Lower leg skin (tissue), 4 donors: Measurements from ENCODE around the gene RIMS1. TPM values are rescaled to one million over a fixed set of nuclear protein-coding genes. Genes with fewer than 3 reads are reported as not detected.

ENCODE experiments used
- DNase-seq, 2 donors: peaks; one replicate each; pipeline ENCODE4 v3.0.0-alpha.2; 2019; ENCODE audit warnings: low spot score in 2 of 2
- H3K4me3 ChIP-seq: fragments of 200-600 bp; sonication (generic); 2 replicates; pipeline ENCODE4 v1.5.1; 2017; ENCODE audit warnings: mild to moderate bottlenecking, low read depth; ENCODE audit not compliant: poor library complexity, severe bottlenecking
- CTCF ChIP-seq, 3 donors: fragments of 450-650 bp; IDR thresholded peaks; one replicate each; pipeline ENCODE4 v1.5.1; 2016; ENCODE audit warnings: antibody characterized with exemption in 3 of 3, mild to moderate bottlenecking in 3 of 3, moderate library complexity in 2 of 3
- POLR2A ChIP-seq, 2 donors: fragments of 450-650 bp; IDR thresholded peaks; one replicate each; pipeline ENCODE4 v1.6.1; 2016 to 2017; ENCODE audit warnings: antibody characterized with exemption in 2 of 2, mild to moderate bottlenecking in 1 of 2, moderate library complexity in 1 of 2
- WGBS, 2 donors: methylation state at CpG; one replicate each; pipeline ENCODE4 v1.1.5; 2018; 5-methylcytosine and 5-hydroxymethylcytosine counted together
- intact Hi-C: fragments of 100-400 bp; cut with DNase I; formaldehyde crosslinking; loops from one replicate; pipeline ENCODE4 v1.15.0; 2023; ENCODE audit warnings: low total_unique reads
- total RNA-seq, 4 donors: library from RNA; depleted of rRNA; stranded (reverse); fragments of >200 nt; gene quantifications; one replicate each; pipeline ENCODE4 v1.1.0, GENCODE V29; 2016

The RIMS1 gene
- total RNA-seq, 4 donors from 2014 or later, result 1.3 to 9.4 (median 4.7) TPM

- intact Hi-C loops, result no loop called here
- 78 to 83% methylated on average over 2 of the region's 2 CpGs for WGBS, 2 donors
- H3K4me3 ChIP-seq, result no peak overlapping the region
- no peak for DNase-seq
- TF ChIP-seq POLR2A (IDR thresholded peaks at IDR 0.05) (no peak), CTCF (IDR thresholded peaks at IDR 0.05) (no peak)
Measured at GRCh38 chr6:72080260-72080941, 194.1 kb downstream of the RIMS1 start.

- no peak for DNase-seq
- intact Hi-C loops, result no loop called here
- TF ChIP-seq CTCF (IDR thresholded peaks at IDR 0.05) (no peak), POLR2A (IDR thresholded peaks at IDR 0.05) (no peak)
- H3K4me3 ChIP-seq, result no peak overlapping the region
Measured at GRCh38 chr6:72081871-72082270, 195.5 kb downstream of the RIMS1 start.

- H3K4me3 ChIP-seq, result no peak overlapping the region
- TF ChIP-seq CTCF (IDR thresholded peaks at IDR 0.05) (no peak), POLR2A (IDR thresholded peaks at IDR 0.05) (no peak)
- intact Hi-C loops, result no loop called here
- DNase-seq, result no peak
- 66 to 71% methylated on average over 1 of the region's 1 CpG for WGBS, 2 donors
Measured at GRCh38 chr6:72083976-72084375, 197.6 kb downstream of the RIMS1 start.

- no peak overlapping the region for H3K4me3 ChIP-seq
- no peak for TF ChIP-seq CTCF (IDR thresholded peaks at IDR 0.05)
- no peak for TF ChIP-seq POLR2A (IDR thresholded peaks at IDR 0.05)
- intact Hi-C loops, result no loop called here
- WGBS, 2 donors, result 0 to 3% methylated on average over 1 of the region's 1 CpG
- DNase-seq, result no peak
Measured at GRCh38 chr6:72084992-72085569, 198.7 kb downstream of the RIMS1 start.

- intact Hi-C loops, result no loop called here
- DNase-seq, result no peak
- 78 to 80% methylated on average over 1 of the region's 1 CpG for WGBS, 2 donors
- TF ChIP-seq POLR2A (IDR thresholded peaks at IDR 0.05), result no peak
- TF ChIP-seq CTCF (IDR thresholded peaks at IDR 0.05), result no peak
- no peak overlapping the region for H3K4me3 ChIP-seq
Measured at GRCh38 chr6:72094506-72094905, 208.2 kb downstream of the RIMS1 start.

GRCh38 chr6:72102561-72102960 lies 216.2 kb downstream of the RIMS1 start:
- intact Hi-C loops, result no loop called here
- TF ChIP-seq POLR2A (IDR thresholded peaks at IDR 0.05) (no peak), CTCF (IDR thresholded peaks at IDR 0.05) (no peak)

More at GRCh38 chr6:72102561-72102960, 216.2 kb downstream of the RIMS1 start:
- H3K4me3 ChIP-seq, result no peak overlapping the region
- no peak for DNase-seq
